HepG2 (cell line): ENCODE measurements around the gene ANKRD6. TPM values are rescaled to one million over a fixed set of nuclear protein-coding genes. Genes with fewer than 3 reads are reported as not detected.

Experiments
- ATAC-seq: fragments of 200-7000 bp; cut with Tn5 transposase; 3 replicates; pipeline ENCODE4 v1.9.1; 2020; ENCODE audit warnings: mild to moderate bottlenecking, moderate library complexity
- BruUV-seq: library from RNA; stranded (reverse); fragments of 400-500 nt; replicated peaks from 2 replicates; lab custom pipeline; 2021; lab: Mats Ljungman, UMichigan
- CTCF ChIA-PET: fragments of 300-600 bp; formaldehyde crosslinking; extraction: SDS; loops from one replicate; lab custom pipeline; 2021; ENCODE audit warnings: low total read pairs, inconsistent platforms, low intra/inter-chr PET ratio; lab: Yijun Ruan, JAX
- POLR2A ChIA-PET: fragments of 350-600 bp; sonication (Branson Sonifier 250); formaldehyde crosslinking; loops from one replicate; lab custom pipeline; 2020; ENCODE audit warnings: antibody characterized with exemption, inconsistent platforms; lab: Yijun Ruan, JAX
- DNase-seq: peaks from one replicate; pipeline ENCODE4 v3.0.0-alpha.2; 2015; ENCODE audit warnings: low spot score
- FAIRE-seq: peaks from 3 replicates; lab custom pipeline; 2011; peaks lifted over from hg19 to GRCh38; lab: Jason Lieb, UNC
- H2AFZ ChIP-seq: one replicate; pipeline ENCODE4 v1.6.1; 2011; ENCODE audit warnings: low read length, inconsistent platforms
- H3K27ac ChIP-seq: fragments of 300-600 bp; 3 replicates; pipeline ENCODE4 v1.8.0; 2011; ENCODE audit warnings: mixed run types, mild to moderate bottlenecking, mixed read lengths, low read length, inconsistent platforms; ENCODE audit not compliant: insufficient read depth; ENCODE audit errors: extremely low read length
- H3K27me3 ChIP-seq, 2 experiments: fragments of 200-600 bp in 1 of 2; 2 replicates in 1 of 2; 3 replicates in 1 of 2; pipeline versions ENCODE4 v1.6.0 to v1.8.0; 2011; ENCODE audit warnings: low read length in 2 of 2, mild to moderate bottlenecking in 2 of 2, moderate library complexity in 2 of 2, inconsistent platforms in 1 of 2; ENCODE audit not compliant: insufficient read depth in 2 of 2, control insufficient read depth in 1 of 2
- H3K36me3 ChIP-seq, 2 experiments: fragments of 200-600 bp in 1 of 2; replicated peaks in 1 of 2; 2 replicates in 1 of 2; 3 replicates in 1 of 2; pipeline versions ENCODE4 v1.5.1 to v1.8.0; 2011; ENCODE audit warnings: low read length in 2 of 2, inconsistent platforms in 1 of 2; ENCODE audit not compliant: insufficient read depth in 2 of 2, control insufficient read depth in 1 of 2
- H3K4me1 ChIP-seq: 2 replicates; pipeline ENCODE4 v1.5.1; 2012; ENCODE audit warnings: low read length, inconsistent platforms; ENCODE audit not compliant: insufficient read depth
- H3K4me2 ChIP-seq: 2 replicates; pipeline ENCODE4 v1.6.0; 2011; ENCODE audit warnings: low read depth, low read length, inconsistent platforms
- H3K4me3 ChIP-seq, 3 experiments: fragments of 200-600 bp in 1 of 3; sonication (generic), shearing (Covaris generic) in 1 of 3; replicated peaks in 1 of 3; 2 replicates each; pipeline ENCODE4 v1.5.1; 2011 to 2016; ENCODE audit warnings: low read length in 3 of 3, inconsistent platforms in 2 of 3, low read depth in 2 of 3, mild to moderate bottlenecking in 2 of 3, control low read depth in 1 of 3, mixed read lengths in 1 of 3; ENCODE audit not compliant: insufficient read depth in 1 of 3
- H3K79me2 ChIP-seq: one replicate; pipeline ENCODE4 v1.6.1; 2011; ENCODE audit warnings: low read length, inconsistent platforms; ENCODE audit not compliant: insufficient read depth
- H3K9ac ChIP-seq: 2 replicates; pipeline ENCODE4 v1.6.0; 2011; ENCODE audit warnings: mild to moderate bottlenecking, low read depth, low read length, inconsistent platforms; ENCODE audit not compliant: insufficient read depth
- H3K9me3 ChIP-seq: 2 replicates; pipeline ENCODE4 v1.5.1; 2012; ENCODE audit warnings: mild to moderate bottlenecking, low read length
- H4K20me1 ChIP-seq: 2 replicates; pipeline ENCODE4 v1.6.0; 2011; ENCODE audit warnings: inconsistent platforms, mild to moderate bottlenecking, low read length, moderate library complexity; ENCODE audit not compliant: insufficient read depth
- CBX1 ChIP-seq: IDR thresholded peaks from one replicate; pipeline ENCODE4 v1.6.1; 2016; ENCODE audit warnings: antibody characterized with exemption, low read depth
- FOXA1 ChIP-seq, 2 experiments: fragments of 450-650 bp in 1 of 2; sonication (generic) in 1 of 2; formaldehyde crosslinking in 1 of 2; IDR thresholded peaks; 2 replicates each; pipeline versions ENCODE4 v1.4.0 to v1.6.1; 2016 to 2020; ENCODE audit warnings: missing genetic modification reagents in 1 of 2
- HNRNPH1 ChIP-seq: fragments of 200-400 bp; formaldehyde crosslinking; optimal IDR thresholded peaks from 2 replicates; pipeline ENCODE3; 2017; ENCODE audit warnings: mild to moderate bottlenecking, low read depth, low read length
- IRX3 ChIP-seq: sonication (generic); formaldehyde crosslinking; IDR thresholded peaks from 2 replicates; pipeline ENCODE4 v1.8.1; 2023; ENCODE audit warnings: mild to moderate bottlenecking, low read depth, missing genetic modification reagents, borderline replicate concordance
- LCORL ChIP-seq, 2 experiments: fragments of 450-650 bp in 1 of 2; sonication (generic) in 1 of 2; formaldehyde crosslinking in 1 of 2; IDR thresholded peaks; 2 replicates each; pipeline versions ENCODE4 v1.5.0 to v1.6.1; 2017 to 2020; ENCODE audit warnings: antibody characterized with exemption in 1 of 2, missing genetic modification reagents in 1 of 2
- MATR3 ChIP-seq: sonication (generic); formaldehyde crosslinking; IDR thresholded peaks from 2 replicates; pipeline ENCODE4 v1.4.0; 2020; ENCODE audit warnings: missing genetic modification reagents
- PRDM4 ChIP-seq: sonication (generic); formaldehyde crosslinking; IDR thresholded peaks from 2 replicates; pipeline ENCODE4 v1.9.0; 2021; ENCODE audit warnings: missing genetic modification reagents, borderline replicate concordance
- TGIF2 ChIP-seq: IDR thresholded peaks from 2 replicates; pipeline ENCODE4 v1.6.1; 2016; ENCODE audit warnings: control low read depth, missing compliant biosample characterization
- ZNF331 ChIP-seq: sonication (generic); formaldehyde crosslinking; IDR thresholded peaks from 2 replicates; pipeline ENCODE4 v1.4.0; 2020; ENCODE audit warnings: missing genetic modification reagents
- ZNF354B ChIP-seq: sonication (generic); formaldehyde crosslinking; IDR thresholded peaks from 2 replicates; pipeline ENCODE4 v1.8.0; 2022; ENCODE audit warnings: mild to moderate bottlenecking, missing genetic modification reagents
- ZNF543 ChIP-seq: sonication (generic); formaldehyde crosslinking; IDR thresholded peaks from 2 replicates; pipeline ENCODE4 v1.4.0; 2020; ENCODE audit warnings: mild to moderate bottlenecking, missing genetic modification reagents
- ZNF547 ChIP-seq: sonication (generic); formaldehyde crosslinking; IDR thresholded peaks from 2 replicates; pipeline ENCODE4 v1.5.1; 2020; ENCODE audit warnings: mild to moderate bottlenecking, missing genetic modification reagents
- WGBS: methylation state at CpG from one replicate; pipeline ENCODE4 v1.1.6; 2017; ENCODE audit warnings: low lambda C conversion rate; 5-methylcytosine and 5-hydroxymethylcytosine counted together
- in situ Hi-C: cut with HindIII; loops from 2 replicates; pipeline ENCODE4 v1.10.0; 2017; ENCODE audit warnings: low pct_unique_long_range_greater_than_20kb; ENCODE audit not compliant: extremely low pct_ligation_motif_present
- intact Hi-C: fragments of 100-400 bp; cut with micrococcal nuclease; formaldehyde crosslinking; loops from one replicate; pipeline ENCODE4 v1.10.0; 2022; ENCODE audit not compliant: unreplicated experiment
- polyA plus RNA-seq, 8 experiments: library from polyadenylated mRNA; depleted of rRNA in 3 of 8; stranded (reverse) in 7 of 8; unstranded in 1 of 8; fragments of >200 nt; fragmentation: Illumina TruSeq in 4 of 8; extraction: Trizol in 4 of 8; gene quantifications; 2 replicates each; pipeline versions ENCODE4 v1.2.1 to v1.2.3, GENCODE V29; 2011 to 2016; ENCODE audit warnings: low read depth in 4 of 8, missing spikeins in 1 of 8, mixed read lengths in 1 of 8; ENCODE audit not compliant: insufficient read depth in 1 of 8
- total RNA-seq, 5 experiments: library from RNA; depleted of rRNA; stranded (reverse); fragments of >200 nt; fragmentation: Illumina TruSeq; extraction: Trizol; gene quantifications; 2 replicates each; pipeline ENCODE4 v1.2.3, GENCODE V29; 2016; ENCODE audit warnings: low read depth in 1 of 5
- TF ChIP-seq, protein P1 (sequence below): sonication (generic); formaldehyde crosslinking; IDR thresholded peaks from 2 replicates; pipeline ENCODE4 v1.4.0; 2020; ENCODE audit warnings: mild to moderate bottlenecking, missing genetic modification reagents

The ANKRD6 gene
- total and polyA plus RNA-seq, 2 of the 13 experiments (the other 11 are each of a cell fraction or from before 2014, with no cell fraction given) = 0.18 to 0.36 TPM

- TF ChIP-seq, protein P1, sequence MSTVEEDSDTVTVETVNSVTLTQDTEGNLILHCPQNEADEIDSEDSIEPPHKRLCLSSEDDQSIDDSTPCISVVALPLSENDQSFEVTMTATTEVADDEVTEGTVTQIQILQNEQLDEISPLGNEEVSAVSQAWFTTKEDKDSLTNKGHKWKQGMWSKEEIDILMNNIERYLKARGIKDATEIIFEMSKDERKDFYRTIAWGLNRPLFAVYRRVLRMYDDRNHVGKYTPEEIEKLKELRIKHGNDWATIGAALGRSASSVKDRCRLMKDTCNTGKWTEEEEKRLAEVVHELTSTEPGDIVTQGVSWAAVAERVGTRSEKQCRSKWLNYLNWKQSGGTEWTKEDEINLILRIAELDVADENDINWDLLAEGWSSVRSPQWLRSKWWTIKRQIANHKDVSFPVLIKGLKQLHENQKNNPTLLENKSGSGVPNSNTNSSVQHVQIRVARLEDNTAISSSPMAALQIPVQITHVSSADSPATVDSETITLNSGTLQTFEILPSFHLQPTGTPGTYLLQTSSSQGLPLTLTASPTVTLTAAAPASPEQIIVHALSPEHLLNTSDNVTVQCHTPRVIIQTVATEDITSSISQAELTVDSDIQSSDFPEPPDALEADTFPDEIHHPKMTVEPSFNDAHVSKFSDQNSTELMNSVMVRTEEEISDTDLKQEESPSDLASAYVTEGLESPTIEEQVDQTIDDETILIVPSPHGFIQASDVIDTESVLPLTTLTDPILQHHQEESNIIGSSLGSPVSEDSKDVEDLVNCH = no peak
- TF ChIP-seq ZNF354B (CRISPR knock-in tag) (no peak), FOXA1 (IDR thresholded peaks at IDR 0.05) (no peak), FOXA1 (CRISPR knock-in tag; IDR thresholded peaks at IDR 0.05) (no peak), ZNF547 (CRISPR knock-in tag) (no peak), ZNF331 (no peak), CBX1 (no peak)
These were observed 109.3 kb downstream of the ANKRD6 start (continued) for GRCh38 chr6:89542081-89542857.

GRCh38 chr6:89542866-89543265 is 109.9 kb downstream of the ANKRD6 start:
- H3K27ac ChIP-seq = no peak overlapping the region
- no TSS peak for BruUV-seq
- no peak for ATAC-seq
- 2% methylated on average over 3 of the region's 3 CpGs for WGBS
- H3K27me3 ChIP-seq = peaks cover 0 to 5% of the 10 kb centered on the region in 2 experiments; a peak in 1 of 5 replicates
- no peaks in the 10 kb centered on the region for H3K36me3 ChIP-seq
- H2AFZ ChIP-seq = no peak overlapping the region
- ChIA-PET CTCF (no interaction called here), POLR2A (no interaction called here)
- no peak overlapping the region for H3K4me3 ChIP-seq
- in situ Hi-C loops (no loop called here), intact Hi-C loops (no loop called here)
- no peaks in the 10 kb centered on the region for H3K79me2 ChIP-seq
- H3K9me3 ChIP-seq = no peaks in the 10 kb centered on the region
- peaks cover 9% of the 10 kb centered on the region for H3K4me1 ChIP-seq
- no peaks in the 10 kb centered on the region for H4K20me1 ChIP-seq
- no peak for DNase-seq
- no peak for FAIRE-seq
- H3K4me2 ChIP-seq = no peak overlapping the region
- no peak overlapping the region for H3K9ac ChIP-seq
- TF ChIP-seq IRX3 (CRISPR knock-in tag) (no peak), HNRNPH1 (no peak), TGIF2 (CRISPR knock-in tag) (no peak), ZNF543 (CRISPR knock-in tag) (no peak), MATR3 (no peak), PRDM4 (CRISPR knock-in tag) (no peak), LCORL (IDR thresholded peaks at IDR 0.05) (no peak), LCORL (CRISPR knock-in tag; IDR thresholded peaks at IDR 0.05) (no peak)
